Left hindlimb (tissue), 1 donor: Measurements from ENCODE around the gene DPY30.

Source experiments
- DNase-seq: peaks from one replicate; pipeline ENCODE4 v3.0.0-alpha.2; 2018

The DPY30 gene

GRCh38 chr2:32009516-32010256, 29.9 kb downstream of the DPY30 start:
- DNase-seq, result peak; percentile 54

GRCh38 chr2:32008805-32009515, 30.6 kb downstream of the DPY30 start:
- DNase-seq, result no peak

- DNase-seq, result no peak
These were observed 32.5 kb downstream of the DPY30 start for GRCh38 chr2:32007121-32007391.

GRCh38 chr2:32005371-32005976, 34.1 kb downstream of the DPY30 start:
- no peak for DNase-seq

GRCh38 chr2:32003791-32004190, 35.8 kb downstream of the DPY30 start:
- DNase-seq, result no peak

GRCh38 chr2:32002406-32002805, 37.2 kb downstream of the DPY30 start:
- DNase-seq, result no peak

GRCh38 chr2:31999438-31999837, 40.2 kb downstream of the DPY30 start:
- DNase-seq, result no peak

GRCh38 chr2:31998731-31999383, 40.7 kb downstream of the DPY30 start:
- no peak for DNase-seq

GRCh38 chr2:31997653-31998052, 42.0 kb downstream of the DPY30 start:
- no peak for DNase-seq

GRCh38 chr2:31996571-31997150, 42.9 kb downstream of the DPY30 start:
- DNase-seq, result no peak

- no peak for DNase-seq
These were observed 46.7 kb downstream of the DPY30 start for GRCh38 chr2:31992934-31993333.

- no peak for DNase-seq
These were observed 47.5 kb downstream of the DPY30 start for GRCh38 chr2:31992025-31992579.

- no peak for DNase-seq
These were observed 49.7 kb downstream of the DPY30 start for GRCh38 chr2:31989946-31990345.

GRCh38 chr2:31987454-31988220, 52.0 kb downstream of the DPY30 start:
- no peak for DNase-seq

- no peak for DNase-seq
These were observed 52.7 kb downstream of the DPY30 start for GRCh38 chr2:31986906-31987305.

GRCh38 chr2:31983762-31984467, 55.7 kb downstream of the DPY30 start:
- no peak for DNase-seq

- DNase-seq, result no peak
These were observed 58.8 kb downstream of the DPY30 start for GRCh38 chr2:31980674-31981356.

- no peak for DNase-seq
These were observed 59.6 kb downstream of the DPY30 start for GRCh38 chr2:31979956-31980355.

- no peak for DNase-seq
These were observed 60.6 kb downstream of the DPY30 start for GRCh38 chr2:31979018-31979417.

GRCh38 chr2:31978436-31978835, 61.2 kb downstream of the DPY30 start:
- no peak for DNase-seq
